ENCODE results near the gene HARS2. TPM values are rescaled to one million over a fixed set of nuclear protein-coding genes. Genes with fewer than 3 reads are reported as not detected.
A peak's percentile ranks its signal among the peaks of the same experiment; 100 is the strongest.
"Not testable (repeated sequence)": the region's sequence is repeated elsewhere in the genome, so short reads cannot be mapped to it uniquely, and the experiment has no call there.

The HARS2 gene, protein sequence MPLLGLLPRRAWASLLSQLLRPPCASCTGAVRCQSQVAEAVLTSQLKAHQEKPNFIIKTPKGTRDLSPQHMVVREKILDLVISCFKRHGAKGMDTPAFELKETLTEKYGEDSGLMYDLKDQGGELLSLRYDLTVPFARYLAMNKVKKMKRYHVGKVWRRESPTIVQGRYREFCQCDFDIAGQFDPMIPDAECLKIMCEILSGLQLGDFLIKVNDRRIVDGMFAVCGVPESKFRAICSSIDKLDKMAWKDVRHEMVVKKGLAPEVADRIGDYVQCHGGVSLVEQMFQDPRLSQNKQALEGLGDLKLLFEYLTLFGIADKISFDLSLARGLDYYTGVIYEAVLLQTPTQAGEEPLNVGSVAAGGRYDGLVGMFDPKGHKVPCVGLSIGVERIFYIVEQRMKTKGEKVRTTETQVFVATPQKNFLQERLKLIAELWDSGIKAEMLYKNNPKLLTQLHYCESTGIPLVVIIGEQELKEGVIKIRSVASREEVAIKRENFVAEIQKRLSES
- 23.4 TPM for total RNA-seq
- polyA plus RNA-seq: 32.6 TPM
- long read RNA-seq, donor 1, partial matches to known transcripts: 0 of 2 reads
- long read RNA-seq, donor 1, other reads (novel, unspliced or antisense): 0 of 2 reads
- long read RNA-seq, donor 2: 0 reads
- long read RNA-seq, donor 3, partial matches to known transcripts: 5 of 9 reads
- long read RNA-seq, donor 3, other reads (novel, unspliced or antisense): 0 of 9 reads
- long read RNA-seq, donor 4, partial matches to known transcripts: 0 of 1 reads
- long read RNA-seq, donor 4, other reads (novel, unspliced or antisense): 0 of 1 reads
- long read RNA-seq, donor 5, transcript HARS2-201 (13 exons, 2,510 nt): major isoform, 6 of 13 reads
- long read RNA-seq, donor 5, partial matches to known transcripts: 7 of 13 reads
- long read RNA-seq, donor 5, other reads (novel, unspliced or antisense): 0 of 13 reads
- long read RNA-seq, donor 6, partial matches to known transcripts: 0 of 3 reads
- long read RNA-seq, donor 6, other reads (novel, unspliced or antisense): 0 of 3 reads
- long read RNA-seq, donor 7: 0 reads
- long read RNA-seq, donor 8, partial matches to known transcripts: 0 of 3 reads
- long read RNA-seq, donor 8, other reads (novel, unspliced or antisense): 0 of 3 reads
- long read RNA-seq, donor 9, partial matches to known transcripts: 0 of 2 reads
- long read RNA-seq, donor 9, other reads (novel, unspliced or antisense): 0 of 2 reads
- long read RNA-seq, donor 10, partial matches to known transcripts: 0 of 3 reads
- long read RNA-seq, donor 10, other reads (novel, unspliced or antisense): 0 of 3 reads

GRCh38 chr5:140690941-140691924 is at the start of gene HARS2, which contains the start of gene HARS1:
HARS2 (plus strand) TSS chr5:140691455; CDS start chr5:140691649, 194 bp downstream.
HARS1 (minus strand) TSS chr5:140691370; CDS start chr5:140691304, 66 bp downstream.
- Histone ChIP-seq H3K9me3 (ENCODE audit: control insufficient read depth in 2 of 2, insufficient read depth in 1 of 2, low read length in 1 of 2) (no peaks in the 10 kb centered on the region), H3K27me3 (ENCODE audit: control insufficient read depth in 2 of 2, insufficient read depth in 1 of 2, low read length in 1 of 2) (no peaks in the 10 kb centered on the region), H3K36me3 (ENCODE audit: control insufficient read depth in 2 of 2, insufficient read depth in 2 of 2, low read length in 1 of 2) (peaks cover 39 to 47% of the 10 kb centered on the region in 2 donors), H3K4me1 (ENCODE audit: control insufficient read depth in 2 of 2, insufficient read depth in 2 of 2, low read length in 2 of 2) (peaks cover 6 to 8% of the 10 kb centered on the region in 2 donors), H3K4me3 (ENCODE audit: low read length in 2 of 2) (peak within 1 kb of the TSS; percentile 96 to 97), H3K27ac (ENCODE audit: low read depth in 1 of 2, low read length in 1 of 2) (peak within 1 kb of the TSS; percentile 84 to 90)
- DNase-seq (ENCODE audit: low read depth in 6 of 9, low spot score in 9 of 9): peak in 8 of 9 donors; percentile 69 to 89 (median 74)
- WGBS: under 1% methylated on average over 61 of the region's 61 CpGs

GRCh38 chr5:140641716-140642115 is 49.5 kb upstream of the HARS2 start:
- peaks cover 0 to 3% of the 10 kb centered on the region in 2 donors for H3K27me3 ChIP-seq (ENCODE audit: control insufficient read depth in 2 of 2, insufficient read depth in 1 of 2, low read length in 1 of 2)
- peaks cover 13 to 20% of the 10 kb centered on the region in 2 donors for H3K4me1 ChIP-seq (ENCODE audit: control insufficient read depth in 2 of 2, insufficient read depth in 2 of 2, low read length in 2 of 2)
- no peak for DNase-seq (ENCODE audit: low read depth in 6 of 9, low spot score in 9 of 9)
- H3K36me3 ChIP-seq (ENCODE audit: control insufficient read depth in 2 of 2, insufficient read depth in 2 of 2, low read length in 1 of 2): peaks cover 35 to 37% of the 10 kb centered on the region in 2 donors
- no peak overlapping the region for H3K27ac ChIP-seq (ENCODE audit: low read depth in 1 of 2, low read length in 1 of 2)
- no peaks in the 10 kb centered on the region for H3K9me3 ChIP-seq (ENCODE audit: control insufficient read depth in 2 of 2, insufficient read depth in 1 of 2, low read length in 1 of 2)
- H3K4me3 ChIP-seq (ENCODE audit: low read length in 2 of 2): no peak overlapping the region
- WGBS: 98% methylated on average over 8 of the region's 8 CpGs

DNA sequence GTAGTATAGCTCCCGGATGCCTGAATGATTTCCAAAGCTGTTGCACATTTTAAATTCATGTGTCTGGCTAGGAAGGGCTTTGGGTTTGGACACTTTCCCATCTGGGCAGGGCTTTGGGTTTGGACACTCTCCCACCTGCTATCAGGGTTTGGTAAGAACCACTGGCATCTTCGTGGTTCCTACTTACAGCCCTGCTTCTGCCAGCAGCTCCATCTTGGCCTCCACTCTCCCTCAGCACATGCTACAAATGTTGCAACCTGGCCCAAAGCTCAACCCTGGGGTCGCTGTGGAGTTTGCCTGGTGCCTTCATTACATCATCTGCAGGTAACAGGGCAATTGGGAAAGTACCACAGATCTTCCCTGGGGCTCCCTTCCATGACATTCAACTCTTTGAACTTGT is 48.5 kb upstream of the HARS2 start:
- Histone ChIP-seq H3K4me1 (ENCODE audit: control insufficient read depth in 2 of 2, insufficient read depth in 2 of 2, low read length in 2 of 2) (peaks cover 15 to 23% of the 10 kb centered on the region in 2 donors), H3K27ac (ENCODE audit: low read depth in 1 of 2, low read length in 1 of 2) (no peak overlapping the region), H3K27me3 (ENCODE audit: control insufficient read depth in 2 of 2, insufficient read depth in 1 of 2, low read length in 1 of 2) (no peaks in the 10 kb centered on the region), H3K36me3 (ENCODE audit: control insufficient read depth in 2 of 2, insufficient read depth in 2 of 2, low read length in 1 of 2) (peaks cover 36 to 37% of the 10 kb centered on the region in 2 donors), H3K4me3 (ENCODE audit: low read length in 2 of 2) (no peak overlapping the region), H3K9me3 (ENCODE audit: control insufficient read depth in 2 of 2, insufficient read depth in 1 of 2, low read length in 1 of 2) (no peaks in the 10 kb centered on the region)
- no peak for DNase-seq (ENCODE audit: low read depth in 6 of 9, low spot score in 9 of 9)
- WGBS: 97% methylated on average over 3 of the region's 3 CpGs

DNA sequence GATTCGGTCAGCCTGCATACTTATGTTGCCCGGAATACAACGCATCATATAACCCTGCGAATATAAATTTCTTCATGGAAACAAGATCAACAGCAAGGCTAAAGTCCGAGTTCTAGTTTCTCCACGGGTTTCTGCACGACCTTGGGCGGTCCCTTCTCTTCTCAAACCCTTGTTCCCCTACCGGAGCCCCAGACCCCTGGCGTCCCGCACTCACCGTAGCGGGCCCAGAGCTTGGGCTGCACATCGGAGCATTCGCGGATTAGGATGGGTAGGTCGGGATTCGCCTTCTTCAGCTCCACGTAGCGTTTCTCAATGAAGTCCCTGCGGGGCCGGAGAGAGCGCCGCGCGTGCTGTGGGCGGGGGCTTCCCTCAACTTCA is 44.2 kb upstream of the HARS2 start:
- peaks cover 53 to 61% of the 10 kb centered on the region in 2 donors for H3K36me3 ChIP-seq (ENCODE audit: control insufficient read depth in 2 of 2, insufficient read depth in 2 of 2, low read length in 1 of 2)

GRCh38 chr5:140658870-140659269 is 32.4 kb upstream of the HARS2 start:
- 99% methylated on average over 17 of the region's 17 CpGs for WGBS
- no peak overlapping the region for H3K4me3 ChIP-seq (ENCODE audit: low read length in 2 of 2)
- no peak overlapping the region for H3K27ac ChIP-seq (ENCODE audit: low read depth in 1 of 2, low read length in 1 of 2)
- DNase-seq (ENCODE audit: low read depth in 6 of 9, low spot score in 9 of 9): no peak
- peaks cover 80 to 92% of the 10 kb centered on the region in 2 donors for H3K36me3 ChIP-seq (ENCODE audit: control insufficient read depth in 2 of 2, insufficient read depth in 2 of 2, low read length in 1 of 2)
- no peaks in the 10 kb centered on the region for H3K9me3 ChIP-seq (ENCODE audit: control insufficient read depth in 2 of 2, insufficient read depth in 1 of 2, low read length in 1 of 2)
- H3K27me3 ChIP-seq (ENCODE audit: control insufficient read depth in 2 of 2, insufficient read depth in 1 of 2, low read length in 1 of 2): no peaks in the 10 kb centered on the region
- peaks cover 0 to under 1% of the 10 kb centered on the region in 2 donors for H3K4me1 ChIP-seq (ENCODE audit: control insufficient read depth in 2 of 2, insufficient read depth in 2 of 2, low read length in 2 of 2)

More for the DNA sequence above, 44.2 kb upstream of the HARS2 start:
- Histone ChIP-seq H3K27ac (ENCODE audit: low read depth in 1 of 2, low read length in 1 of 2) (peak overlapping the region; percentile 85 to 88), H3K27me3 (ENCODE audit: control insufficient read depth in 2 of 2, insufficient read depth in 1 of 2, low read length in 1 of 2) (no peaks in the 10 kb centered on the region), H3K4me3 (ENCODE audit: low read length in 2 of 2) (peak overlapping the region; percentile 63 to 91), H3K9me3 (ENCODE audit: control insufficient read depth in 2 of 2, insufficient read depth in 1 of 2, low read length in 1 of 2) (no peaks in the 10 kb centered on the region), H3K4me1 (ENCODE audit: control insufficient read depth in 2 of 2, insufficient read depth in 2 of 2, low read length in 2 of 2) (peaks cover 8 to 14% of the 10 kb centered on the region in 2 donors)
- WGBS: 1% methylated on average over 27 of the region's 27 CpGs
- no peak for DNase-seq (ENCODE audit: low read depth in 6 of 9, low spot score in 9 of 9)

DNA sequence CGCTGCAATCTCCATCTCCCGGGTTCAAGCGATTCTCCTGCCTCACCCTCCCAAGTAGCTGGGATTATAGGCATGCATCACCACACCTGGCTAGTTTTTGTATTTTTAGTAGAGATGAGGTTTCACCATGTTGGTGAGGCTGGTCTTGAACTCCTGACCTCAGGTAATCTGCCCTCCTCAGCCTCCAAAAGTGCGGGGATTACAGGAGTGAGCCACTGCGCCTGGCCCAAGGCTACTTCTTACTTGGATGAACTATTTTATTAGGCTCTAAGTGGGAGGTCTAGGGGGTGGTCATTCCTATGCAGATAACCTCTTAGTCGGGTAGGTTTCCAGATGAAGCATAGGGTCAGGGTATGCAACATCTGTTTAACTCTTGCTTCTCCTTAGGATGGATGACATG is 30.9 kb upstream of the HARS2 start:
- not testable (repeated sequence) for H3K27me3 ChIP-seq (ENCODE audit: control insufficient read depth in 2 of 2, insufficient read depth in 1 of 2, low read length in 1 of 2); H3K27ac ChIP-seq (ENCODE audit: low read depth in 1 of 2, low read length in 1 of 2); DNase-seq (ENCODE audit: low read depth in 6 of 9, low spot score in 9 of 9); H3K9me3 ChIP-seq (ENCODE audit: control insufficient read depth in 2 of 2, insufficient read depth in 1 of 2, low read length in 1 of 2); H3K4me1 ChIP-seq (ENCODE audit: control insufficient read depth in 2 of 2, insufficient read depth in 2 of 2, low read length in 2 of 2); H3K4me3 ChIP-seq (ENCODE audit: low read length in 2 of 2)
- peaks cover 69 to 78% of the 10 kb centered on the region in 2 donors for H3K36me3 ChIP-seq (ENCODE audit: control insufficient read depth in 2 of 2, insufficient read depth in 2 of 2, low read length in 1 of 2)
- 95% methylated on average over 6 of the region's 6 CpGs for WGBS

DNA sequence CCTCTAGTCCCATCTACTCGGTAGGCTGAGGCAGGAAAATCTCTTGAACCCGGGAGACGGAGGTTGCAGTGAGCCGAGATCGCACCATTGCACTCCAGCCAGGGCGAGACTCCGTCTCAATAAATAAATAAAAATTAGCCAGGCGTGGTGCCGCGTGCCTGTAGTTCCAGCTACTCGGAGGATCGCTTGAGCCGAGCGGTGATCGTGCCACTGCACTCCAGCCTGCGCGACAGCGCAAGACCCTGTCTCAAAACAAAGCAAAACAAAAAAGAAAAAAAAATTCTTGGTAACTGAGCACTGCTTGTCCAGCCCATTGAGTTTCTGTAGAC is 27.3 kb upstream of the HARS2 start:
- H3K4me3 ChIP-seq (ENCODE audit: low read length in 2 of 2): peak overlapping the region; percentile 72 to 86
- peaks cover 52 to 62% of the 10 kb centered on the region in 2 donors for H3K36me3 ChIP-seq (ENCODE audit: control insufficient read depth in 2 of 2, insufficient read depth in 2 of 2, low read length in 1 of 2)
- no peaks in the 10 kb centered on the region for H3K9me3 ChIP-seq (ENCODE audit: control insufficient read depth in 2 of 2, insufficient read depth in 1 of 2, low read length in 1 of 2)
- H3K4me1 ChIP-seq (ENCODE audit: control insufficient read depth in 2 of 2, insufficient read depth in 2 of 2, low read length in 2 of 2): peaks cover 3 to 13% of the 10 kb centered on the region in 2 donors
- 32% methylated on average over 18 of the region's 18 CpGs for WGBS
- no peak for DNase-seq (ENCODE audit: low read depth in 6 of 9, low spot score in 9 of 9)
- H3K27ac ChIP-seq (ENCODE audit: low read depth in 1 of 2, low read length in 1 of 2): peak overlapping the region; percentile 86 to 96
- H3K27me3 ChIP-seq (ENCODE audit: control insufficient read depth in 2 of 2, insufficient read depth in 1 of 2, low read length in 1 of 2): no peaks in the 10 kb centered on the region
